HT1080 (cell line): ENCODE data around the gene GPR176. TPM values are rescaled to one million over a fixed set of nuclear protein-coding genes. Genes with fewer than 3 reads are reported as not detected.

Experiments used
- DNase-seq: peaks from one replicate; pipeline ENCODE4 v3.0.0-alpha.2; 2015; ENCODE audit warnings: low read depth
- polyA plus RNA-seq, 2 experiments: library from polyadenylated mRNA; depleted of rRNA; stranded (reverse); fragments of >200 nt; gene quantifications; 2 replicates each; pipeline ENCODE4 v1.2.3, GENCODE V29; 2015
- total RNA-seq: library from RNA; depleted of rRNA; stranded (reverse); fragments of >200 nt; shearing (Covaris generic); gene quantifications from 2 replicates; pipeline ENCODE4 v1.2.3, GENCODE V29; 2014; rRNA removed

The GPR176 gene, protein sequence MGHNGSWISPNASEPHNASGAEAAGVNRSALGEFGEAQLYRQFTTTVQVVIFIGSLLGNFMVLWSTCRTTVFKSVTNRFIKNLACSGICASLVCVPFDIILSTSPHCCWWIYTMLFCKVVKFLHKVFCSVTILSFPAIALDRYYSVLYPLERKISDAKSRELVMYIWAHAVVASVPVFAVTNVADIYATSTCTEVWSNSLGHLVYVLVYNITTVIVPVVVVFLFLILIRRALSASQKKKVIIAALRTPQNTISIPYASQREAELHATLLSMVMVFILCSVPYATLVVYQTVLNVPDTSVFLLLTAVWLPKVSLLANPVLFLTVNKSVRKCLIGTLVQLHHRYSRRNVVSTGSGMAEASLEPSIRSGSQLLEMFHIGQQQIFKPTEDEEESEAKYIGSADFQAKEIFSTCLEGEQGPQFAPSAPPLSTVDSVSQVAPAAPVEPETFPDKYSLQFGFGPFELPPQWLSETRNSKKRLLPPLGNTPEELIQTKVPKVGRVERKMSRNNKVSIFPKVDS
- total RNA-seq: 50.0 and 58.1 TPM in 2 replicates
- polyA plus RNA-seq (2015; cell fraction: cytosol; rRNA removed): 39.6 and 42.7 TPM in 2 replicates
- polyA plus RNA-seq (2015; cell fraction: nucleus; rRNA removed): 22.3 and 22.9 TPM in 2 replicates

DNA sequence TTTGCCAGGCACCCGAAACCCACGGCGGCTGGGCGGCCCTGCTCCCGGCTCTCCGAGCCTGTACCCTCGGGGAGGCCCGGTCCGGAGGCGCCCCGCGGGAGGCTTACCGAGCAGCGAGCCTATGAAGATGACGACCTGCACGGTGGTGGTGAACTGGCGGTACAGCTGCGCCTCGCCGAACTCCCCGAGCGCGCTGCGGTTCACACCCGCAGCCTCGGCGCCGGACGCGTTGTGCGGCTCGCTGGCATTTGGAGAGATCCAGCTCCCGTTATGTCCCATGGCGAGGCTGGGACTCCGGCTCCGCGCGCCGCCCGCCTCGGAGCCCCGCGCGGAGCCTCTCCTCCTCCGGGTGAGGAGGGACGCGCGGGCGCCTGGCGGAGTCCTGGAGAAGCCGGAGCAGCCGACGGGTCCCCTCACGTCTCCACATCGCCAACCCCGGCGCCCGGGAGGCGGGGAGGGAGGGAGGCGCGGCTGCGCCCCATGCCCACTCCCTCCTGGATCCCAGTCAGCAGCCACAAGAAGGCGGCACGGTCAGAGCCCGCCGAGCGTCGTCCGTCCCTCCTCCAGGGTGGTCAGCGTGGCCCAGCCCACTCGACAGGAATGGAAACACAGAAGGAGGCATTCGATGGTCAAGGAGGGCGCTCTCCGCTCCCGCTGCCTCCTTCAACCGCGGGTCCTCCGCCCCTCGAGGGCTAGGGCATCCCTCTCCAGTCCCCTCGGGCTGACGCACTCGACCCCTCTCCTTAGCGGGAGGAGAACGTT lies at the start of gene GPR176:
TSS of gene GPR176 (minus strand) at position 519 of the 762 bp plus-strand sequence. CDS start at position 279, 240 bp downstream.
- DNase-seq: peak; percentile 91

DNA sequence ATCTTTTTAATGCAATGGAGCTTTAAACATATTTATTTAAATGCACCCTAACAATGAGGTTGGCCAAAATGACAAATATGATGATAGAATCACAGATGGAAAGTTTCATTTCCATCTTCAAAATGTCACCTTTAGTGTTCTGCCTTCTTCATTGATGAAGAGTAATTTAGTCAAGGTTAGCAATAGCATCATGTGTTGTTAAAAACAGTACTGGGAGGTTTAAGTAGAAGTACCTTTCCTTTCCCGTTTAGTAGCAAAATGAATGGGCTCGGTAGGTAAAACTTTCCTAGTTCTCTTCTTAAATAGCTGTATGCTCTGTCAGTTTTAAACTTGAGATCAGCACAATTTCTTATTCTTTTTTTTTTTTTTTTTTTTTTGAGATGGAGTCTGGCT lies 48.9 kb upstream of the GPR176 start:
- no peak for DNase-seq

DNA sequence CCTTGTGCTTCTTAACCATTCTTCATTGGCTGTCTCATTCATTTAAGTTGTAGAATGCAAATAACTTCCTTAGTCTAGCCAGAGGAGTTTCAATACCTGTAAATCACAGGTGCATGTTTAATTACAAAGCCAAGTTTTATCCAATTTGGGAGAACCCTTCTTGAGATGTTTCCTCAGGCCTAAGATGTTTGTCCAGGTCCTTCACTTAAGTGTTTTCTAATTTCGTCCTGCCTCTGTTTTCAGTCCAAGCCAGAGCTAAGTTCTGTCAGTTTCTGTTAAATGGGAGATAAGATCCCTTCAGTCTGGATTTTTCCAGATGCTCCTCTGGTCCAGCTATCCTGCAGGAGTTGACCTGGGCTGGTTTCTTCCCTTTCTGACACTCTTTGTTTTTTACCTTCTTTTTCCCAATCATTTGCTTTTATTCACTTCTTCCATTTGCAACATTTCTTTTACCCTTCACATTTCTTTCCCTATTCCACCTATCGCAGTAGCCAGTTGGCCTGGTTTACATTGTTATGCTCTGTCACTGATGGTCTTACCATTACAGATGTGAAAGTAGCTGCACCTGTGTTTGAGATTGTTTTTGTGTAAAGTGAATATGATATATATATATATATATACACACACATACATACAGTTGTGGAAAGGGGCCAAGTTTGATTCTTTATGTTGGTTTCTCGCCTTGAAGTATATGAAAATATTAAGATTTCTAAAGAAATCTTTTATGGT lies 48.4 kb upstream of the GPR176 start:
- no peak for DNase-seq

DNA sequence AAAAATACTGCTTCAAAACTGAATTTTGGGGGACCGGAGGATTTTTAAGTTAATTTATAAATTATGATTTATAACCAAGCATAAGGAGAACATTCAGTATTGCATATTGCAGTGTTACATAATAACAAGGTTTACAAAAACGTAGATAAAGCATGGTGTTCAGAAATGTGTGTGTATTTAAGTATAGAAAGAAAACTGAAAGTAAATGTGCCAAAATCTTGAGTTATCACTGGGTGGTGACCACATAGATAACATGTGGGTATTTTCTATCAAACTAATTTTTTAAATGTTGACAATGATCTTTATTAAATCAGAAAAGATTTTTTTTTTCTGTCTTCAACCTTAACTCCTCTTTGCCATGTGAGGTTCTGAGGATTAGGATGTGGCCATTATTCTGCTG lies 46.5 kb upstream of the GPR176 start:
- DNase-seq: no peak

DNA sequence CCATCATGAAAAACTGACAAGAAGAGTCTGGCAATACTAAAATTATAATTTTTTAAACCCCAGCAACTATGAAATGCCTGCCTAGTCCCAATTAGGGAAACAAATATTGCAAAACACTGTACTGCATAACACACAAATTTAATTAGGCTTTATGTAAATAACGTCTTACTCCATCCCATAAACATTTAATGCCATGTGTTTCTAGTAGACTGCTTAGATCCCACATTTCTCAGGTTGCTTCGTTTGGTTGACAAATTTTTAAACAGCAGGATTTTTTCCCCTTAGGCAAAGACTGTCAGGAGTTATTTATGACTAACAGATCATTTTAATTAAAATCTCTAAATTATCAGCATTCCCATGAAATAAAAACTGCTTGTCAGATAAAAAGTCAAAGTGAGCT lies 43.7 kb upstream of the GPR176 start:
- DNase-seq: no peak

DNA sequence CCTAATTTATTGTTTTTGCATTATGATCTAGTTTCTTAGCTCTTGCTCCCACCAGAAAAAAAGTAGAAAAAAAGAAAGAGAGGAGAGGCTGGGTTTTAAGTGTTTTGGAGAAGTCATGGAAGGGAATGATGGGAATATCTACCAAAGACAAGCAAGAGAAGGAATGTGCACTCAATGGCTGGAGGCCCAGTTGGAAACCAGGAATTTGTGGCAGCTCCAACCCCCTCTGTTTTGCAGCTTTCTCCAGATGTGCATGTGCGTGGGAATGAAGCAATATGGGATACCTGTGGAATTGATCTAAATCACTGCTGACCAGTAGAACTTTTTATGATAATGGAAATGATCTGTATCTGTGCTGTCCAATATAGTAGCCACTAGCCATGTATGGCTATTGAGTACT lies 41.0 kb upstream of the GPR176 start:
- DNase-seq: no peak

DNA sequence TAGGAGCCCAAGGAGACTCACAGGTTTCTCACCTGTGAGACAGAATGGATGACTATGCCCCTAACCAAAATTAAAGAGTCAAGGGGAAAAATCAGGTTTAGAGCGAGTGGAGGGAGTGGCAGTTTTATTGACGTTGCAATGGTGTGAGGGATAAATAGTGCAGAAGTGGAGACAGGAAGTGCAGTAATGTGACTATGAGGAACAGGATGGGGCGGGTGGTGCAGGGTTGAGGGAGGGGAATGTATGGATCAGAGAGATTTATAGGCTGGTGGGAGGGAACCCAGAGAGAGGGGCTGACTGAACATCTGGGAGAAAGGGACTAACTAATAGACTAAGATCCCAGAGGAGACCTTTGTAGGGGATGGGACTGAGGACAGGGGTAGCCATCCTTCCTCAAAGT lies 40.3 kb upstream of the GPR176 start:
- DNase-seq: no peak

DNA sequence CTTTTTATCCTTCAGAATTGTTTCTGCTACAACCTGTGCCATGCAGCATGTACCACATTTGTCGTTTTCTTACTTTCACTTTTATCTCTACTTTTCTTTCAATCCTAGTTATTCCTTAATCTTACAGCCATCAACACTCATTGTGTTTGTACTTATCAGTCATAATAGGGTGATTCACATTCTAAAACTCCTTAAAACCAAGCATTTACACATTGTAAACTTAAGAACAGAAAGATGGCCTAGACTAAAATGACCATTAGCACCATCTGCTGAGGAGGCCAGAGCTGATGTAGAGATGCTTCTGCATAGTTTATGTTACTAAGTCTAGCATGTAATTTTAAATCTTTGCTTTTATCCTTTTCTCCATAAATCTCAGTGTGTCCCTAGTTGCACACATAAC lies 39.3 kb upstream of the GPR176 start:
- DNase-seq: no peak

DNA sequence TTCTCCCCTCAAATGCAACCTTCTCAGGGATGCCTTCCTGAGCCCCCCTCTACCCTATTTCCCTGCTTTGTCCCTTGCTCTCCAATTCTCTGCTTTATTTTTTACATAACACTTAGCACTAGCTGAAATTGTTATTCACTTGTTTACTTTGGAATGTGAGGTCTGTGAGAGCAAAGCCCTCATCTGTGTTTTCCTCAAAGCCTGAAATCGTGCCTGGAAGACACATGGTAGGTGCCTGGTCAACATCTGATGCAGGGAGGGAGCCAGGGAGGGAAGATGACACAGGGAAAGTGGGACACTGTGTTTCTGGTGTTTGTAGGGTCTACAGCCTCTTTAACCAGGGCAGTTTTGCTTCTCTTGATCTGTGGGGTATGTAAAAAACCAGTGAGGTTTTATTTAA lies 37.4 kb upstream of the GPR176 start:
- DNase-seq: no peak

DNA sequence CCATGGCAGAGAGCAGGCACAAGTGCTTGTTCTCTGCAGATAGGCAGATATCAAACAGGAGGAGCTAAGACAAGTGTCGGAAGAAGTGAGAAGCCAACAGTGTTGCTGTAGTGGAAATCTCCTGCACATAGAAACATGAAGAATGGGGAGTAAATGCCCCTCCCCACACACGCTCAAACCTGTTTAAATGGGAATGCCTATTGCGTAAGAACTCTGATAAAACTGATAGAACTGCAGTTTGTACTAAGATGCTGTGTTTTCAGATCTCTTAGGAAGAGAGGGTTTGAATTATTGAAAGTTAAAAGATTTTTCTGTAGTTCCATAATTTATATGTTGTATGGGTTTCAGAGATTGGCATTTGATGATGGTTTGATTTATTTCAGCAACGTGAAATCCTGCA lies 33.5 kb upstream of the GPR176 start:
- no peak for DNase-seq

DNA sequence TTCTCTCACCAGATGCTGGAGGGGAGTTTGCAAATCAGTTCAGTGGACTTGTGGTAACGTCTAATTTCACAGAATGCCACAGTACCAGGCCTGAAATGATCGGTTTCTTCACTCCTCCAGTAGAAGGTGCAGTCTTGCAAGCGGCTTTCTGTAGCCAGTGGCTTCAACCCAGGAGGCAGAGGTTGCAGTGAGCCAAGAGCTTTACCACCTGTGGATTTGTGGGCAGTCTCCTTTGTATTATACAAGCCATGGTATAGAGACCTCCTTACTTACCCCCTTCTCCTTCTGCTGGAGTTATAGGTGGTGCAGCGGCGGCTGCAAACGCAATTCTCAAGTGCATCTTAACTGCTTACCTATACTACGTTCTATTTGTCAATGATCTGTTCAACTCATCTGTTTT lies 31.5 kb upstream of the GPR176 start:
- DNase-seq: no peak

DNA sequence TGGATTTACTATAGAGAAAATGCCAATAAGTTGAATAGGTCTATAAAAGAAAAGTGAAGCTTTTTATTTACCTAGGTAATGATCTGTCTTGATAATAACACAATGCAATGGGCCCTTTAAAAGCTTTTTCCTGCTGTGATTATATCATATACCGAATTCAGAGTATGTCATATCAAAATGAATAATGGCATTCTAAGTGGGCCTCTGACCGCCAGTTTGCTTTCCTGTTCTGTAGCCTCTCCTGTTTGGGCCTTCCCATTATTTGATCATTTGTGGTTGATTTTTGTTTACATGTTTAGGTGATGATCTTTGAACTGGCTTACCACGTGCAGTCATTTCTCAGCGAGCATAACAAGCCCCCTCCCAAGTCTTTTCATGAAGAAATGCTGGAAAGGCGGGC lies 28.8 kb upstream of the GPR176 start:
- no peak for DNase-seq

DNA sequence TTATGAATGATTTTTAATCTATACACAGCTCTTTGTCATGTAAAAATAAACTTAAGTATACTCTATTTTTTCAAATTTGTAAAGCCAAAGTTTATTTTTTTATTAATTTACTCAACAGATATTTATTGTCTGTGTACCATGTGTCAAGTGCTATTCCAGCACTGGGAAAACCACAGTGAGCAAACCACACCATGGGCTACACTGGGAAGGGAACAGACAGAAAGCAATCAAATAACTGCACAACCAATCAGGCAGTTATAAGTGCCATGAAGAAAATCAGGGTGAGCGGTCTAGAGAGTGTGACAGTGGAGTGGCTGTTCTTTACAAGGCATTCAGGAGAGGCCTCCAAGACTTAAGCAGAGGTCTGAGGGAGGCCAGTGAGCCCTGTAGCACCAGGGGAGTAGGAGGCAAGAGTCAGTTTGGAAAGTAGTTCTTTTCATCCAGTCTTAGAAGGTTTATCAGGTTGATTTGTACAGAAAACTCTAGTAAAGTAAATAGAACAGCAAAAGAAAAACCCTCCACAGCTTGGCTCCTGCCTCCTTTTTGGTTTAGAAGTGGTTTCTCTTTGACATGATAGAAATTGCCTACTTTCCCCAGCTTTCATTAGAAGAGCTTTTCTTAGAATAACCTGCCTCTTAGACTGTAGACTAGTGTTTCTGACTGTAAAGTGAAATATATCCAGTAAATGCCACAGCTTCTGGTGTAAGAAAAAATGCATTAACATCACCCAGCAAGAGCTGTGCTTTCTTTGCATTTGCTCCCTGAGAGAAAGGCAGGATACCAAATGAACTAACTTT lies 27.5 kb upstream of the GPR176 start:
- no peak for DNase-seq

DNA sequence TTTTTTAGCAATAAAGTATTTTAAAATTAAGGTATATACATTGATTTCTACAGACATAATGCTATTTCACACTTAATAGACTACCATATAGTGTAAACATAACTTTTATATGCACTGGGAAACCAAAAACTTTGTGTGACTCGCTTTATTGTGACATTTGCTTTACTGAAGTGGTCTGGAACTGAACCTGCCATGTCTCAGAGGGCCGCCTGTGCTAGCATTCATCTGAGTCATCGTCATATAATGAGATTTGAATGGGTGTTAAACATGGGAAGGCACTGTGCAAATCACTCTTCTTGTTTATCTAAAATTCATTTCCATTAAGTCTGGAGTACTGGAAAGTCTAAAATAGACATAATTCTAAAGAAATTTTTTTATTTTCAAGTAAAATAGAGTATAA lies 26.8 kb upstream of the GPR176 start:
- peak; percentile 24 for DNase-seq

DNA sequence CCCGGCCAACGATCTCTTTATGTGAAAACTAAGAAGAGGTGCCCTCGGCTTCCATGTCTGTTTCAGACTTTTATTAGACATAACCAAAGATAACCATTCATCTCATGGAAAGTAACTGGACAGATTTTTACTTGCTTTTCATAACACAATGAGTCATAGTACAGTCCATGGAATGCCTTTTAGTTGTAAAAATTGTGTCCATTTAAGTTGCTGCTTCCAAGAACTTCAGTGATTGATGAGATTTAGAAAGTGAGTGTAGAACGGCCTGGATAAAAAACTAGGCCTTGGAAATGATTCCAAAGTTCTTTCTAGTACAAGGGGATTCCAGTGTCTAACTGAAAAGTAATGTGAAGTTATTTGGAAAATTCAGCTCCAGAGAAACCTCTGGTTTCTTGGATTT lies 24.7 kb upstream of the GPR176 start:
- no peak for DNase-seq

DNA sequence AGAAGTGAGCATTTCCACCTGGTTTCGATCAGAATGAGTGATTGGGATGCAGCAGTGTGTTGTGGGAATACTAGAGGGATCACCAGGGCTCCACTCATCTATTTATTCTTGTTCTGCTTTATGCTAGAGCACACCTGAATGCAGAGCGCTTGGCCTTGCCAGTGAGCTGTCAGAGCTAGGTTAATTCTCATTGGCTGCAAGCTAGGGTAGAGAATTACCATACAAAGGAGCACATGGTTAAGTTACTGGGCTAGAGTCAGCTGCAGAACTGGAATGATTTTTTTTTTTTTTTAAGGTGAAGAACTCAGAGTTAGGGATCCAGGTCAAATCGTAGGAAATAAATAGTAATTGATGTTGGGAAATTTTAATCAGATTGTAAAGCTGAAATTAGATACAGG lies 22.7 kb upstream of the GPR176 start:
- DNase-seq: no peak

DNA sequence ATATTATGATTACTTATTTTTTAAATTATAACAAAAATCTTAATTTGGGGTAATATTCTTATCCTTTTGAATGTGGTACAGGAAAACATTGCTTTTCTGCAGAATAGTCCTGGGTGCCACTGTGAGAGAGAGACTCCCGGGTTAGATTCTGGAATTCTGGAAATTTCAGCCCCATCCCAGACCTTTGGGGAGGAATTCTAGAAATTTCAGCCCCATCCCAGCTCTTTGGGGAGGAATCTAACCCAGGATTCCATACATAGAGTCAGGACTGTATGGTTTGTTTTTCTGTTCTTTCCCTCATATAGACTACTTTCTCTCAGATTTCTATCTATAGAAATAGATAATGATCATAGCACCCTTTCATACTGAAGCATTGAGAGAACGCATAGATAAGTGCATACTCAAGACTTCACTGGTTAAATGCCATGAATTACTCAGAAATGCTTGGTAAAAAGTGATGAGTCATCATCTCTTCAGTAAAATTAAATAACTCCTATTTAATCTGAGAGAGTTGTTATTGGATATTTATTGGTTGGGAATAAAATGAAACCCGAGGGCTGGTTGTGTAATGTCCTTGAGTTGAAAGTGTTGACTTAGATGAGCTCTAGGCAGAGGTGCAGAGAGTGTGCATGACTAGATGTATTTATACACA lies 22.2 kb upstream of the GPR176 start:
- no peak for DNase-seq

DNA sequence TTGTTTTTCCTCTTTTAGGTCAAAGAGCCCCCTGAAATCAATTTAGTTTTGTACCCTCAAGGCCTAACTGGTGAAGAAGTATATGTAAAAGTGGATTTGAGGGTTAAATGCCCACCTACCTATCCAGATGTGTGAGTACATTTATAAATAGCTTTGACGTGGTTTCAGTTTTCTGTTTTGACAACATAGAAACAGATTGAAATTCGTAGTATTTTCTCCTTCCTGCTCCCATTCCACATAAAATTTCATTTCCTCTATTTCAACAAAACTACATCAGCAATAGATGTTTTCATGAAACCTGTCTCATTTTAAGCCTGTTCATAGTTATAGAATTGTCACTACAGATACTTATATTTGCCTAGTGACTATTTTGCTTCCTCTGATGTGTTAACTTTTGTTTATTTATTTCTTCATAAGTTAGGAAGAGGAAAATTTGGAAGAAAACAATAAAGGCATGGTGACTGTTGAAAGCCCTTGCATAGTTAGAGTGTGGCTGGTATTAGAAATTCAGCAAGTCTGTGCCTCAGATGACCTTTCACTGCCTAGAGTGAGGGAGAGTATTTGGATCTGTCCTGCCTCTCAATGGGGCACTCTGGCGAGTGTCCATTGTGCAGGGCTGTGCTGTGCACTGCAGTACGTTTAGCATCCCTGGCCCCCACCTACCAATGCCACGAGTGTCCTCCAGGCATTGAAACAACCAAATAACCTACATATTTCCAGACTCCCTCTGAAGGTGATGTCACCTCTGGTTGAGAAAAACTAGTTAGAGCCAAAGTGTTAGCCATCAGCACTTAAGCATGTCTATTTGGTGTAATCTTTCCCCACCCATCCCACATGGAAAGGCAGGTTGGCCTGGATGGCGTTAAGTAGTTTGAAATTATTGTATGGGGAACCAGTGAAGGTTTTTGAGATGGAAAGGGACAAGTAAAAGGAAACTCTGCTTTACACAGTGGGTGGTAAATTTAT lies 19.7 kb upstream of the GPR176 start:
- DNase-seq: no peak

DNA sequence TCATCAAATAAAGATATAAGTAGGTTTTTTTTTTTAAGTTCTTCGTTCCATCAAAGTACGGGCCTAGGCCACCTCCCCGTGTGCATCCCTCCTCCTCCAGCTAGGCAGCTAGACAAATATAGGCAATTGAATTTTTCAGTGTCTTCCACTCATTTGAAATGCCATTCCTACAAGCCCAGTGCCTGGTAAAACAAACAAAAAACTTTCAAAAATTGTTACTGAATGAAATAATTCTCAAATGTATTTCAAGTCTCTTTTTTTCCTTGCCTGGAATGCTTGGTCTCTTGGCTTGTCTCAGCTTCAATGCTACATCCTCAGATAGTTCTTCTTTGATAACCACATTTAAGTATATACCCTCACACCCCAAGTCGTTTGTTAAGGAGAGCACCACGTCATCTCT lies 17.6 kb upstream of the GPR176 start:
- no peak for DNase-seq
